SU-DHL-6 (cell line): Measurements from ENCODE around the gene LAMC3.

Experiments
- CTCF ChIP-seq: fragments of 200-600 bp; sonication (generic); IDR thresholded peaks from one replicate; pipeline ENCODE4 v1.5.1; 2017; ENCODE audit warnings: antibody characterized with exemption, mild to moderate bottlenecking, low read length, moderate library complexity; ENCODE audit not compliant: insufficient read depth, poor library complexity, severe bottlenecking
- EZH2phosphoT487 ChIP-seq: fragments of 200-600 bp; sonication (generic), shearing (Covaris generic); conservative IDR thresholded peaks from 2 replicates; pipeline ENCODE4 v1.6.1; 2018; ENCODE audit warnings: mild to moderate bottlenecking, antibody characterized with exemption, low read length, moderate library complexity, mixed read lengths

DNA sequence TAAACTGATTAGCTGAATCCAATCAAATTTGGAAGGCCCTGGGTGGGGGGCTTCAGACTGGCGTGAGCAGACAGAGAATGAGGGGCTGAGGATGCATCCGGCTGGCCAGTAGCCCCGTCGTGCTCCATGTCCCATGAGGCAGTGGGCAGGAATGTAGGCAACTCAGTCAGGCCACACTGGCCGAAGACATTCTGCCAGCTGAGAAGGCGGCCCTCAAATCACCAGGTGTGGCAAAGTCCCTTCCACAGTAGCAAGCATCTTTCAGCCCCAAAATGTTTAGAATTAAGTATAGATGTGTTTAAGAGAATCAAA lies 25.7 kb upstream of the LAMC3 start:
- TF ChIP-seq CTCF (no peak), EZH2phosphoT487 (no peak)
